Adrenal gland (tissue), 5 donors: ENCODE measurements around the gene ANKMY1.

Experiments used
- POLR2A ChIP-seq, 2 donors: fragments of 450-650 bp; IDR thresholded peaks; one replicate each; pipeline ENCODE4 v1.6.1; 2017; ENCODE audit warnings: antibody characterized with exemption in 2 of 2, mild to moderate bottlenecking in 2 of 2, moderate library complexity in 1 of 2
- TF ChIP-seq, protein P1 (sequence below), 6 experiments: fragments of 450-650 bp in 4 of 6; fragments of 200-600 bp in 2 of 6; sonication (generic) in 1 of 6; IDR thresholded peaks; 1 replicate in 5 of 6; 2 replicates in 1 of 6; pipeline versions ENCODE4 v1.5.1 to v1.8.0; 2016 to 2021; ENCODE audit warnings: antibody characterized with exemption in 6 of 6, mild to moderate bottlenecking in 2 of 6, moderate library complexity in 1 of 6
- donor health status: DM: no; HTN: no; CAD: no.

DNA sequence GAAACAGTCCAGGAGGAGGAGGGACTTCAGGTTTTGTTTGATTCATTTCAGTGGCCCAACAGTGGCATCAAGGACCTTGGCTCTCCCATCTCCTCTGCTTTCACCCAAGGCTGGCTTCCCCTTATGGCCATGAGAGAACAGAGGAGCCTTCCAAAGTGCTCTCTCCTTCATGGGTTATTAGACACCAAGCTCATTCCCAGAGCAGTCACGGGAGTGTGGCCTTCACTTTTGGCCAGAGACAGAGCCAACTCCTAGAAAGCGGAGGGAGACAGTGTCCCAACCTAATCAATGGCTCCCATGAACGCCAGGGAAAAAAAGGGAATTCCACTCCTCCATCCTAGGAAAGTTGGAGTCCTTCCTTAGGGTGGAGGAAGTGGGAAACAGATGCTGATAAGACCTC lies 1.5 kb upstream of the ANKMY1 start:
- TF ChIP-seq, protein P1, sequence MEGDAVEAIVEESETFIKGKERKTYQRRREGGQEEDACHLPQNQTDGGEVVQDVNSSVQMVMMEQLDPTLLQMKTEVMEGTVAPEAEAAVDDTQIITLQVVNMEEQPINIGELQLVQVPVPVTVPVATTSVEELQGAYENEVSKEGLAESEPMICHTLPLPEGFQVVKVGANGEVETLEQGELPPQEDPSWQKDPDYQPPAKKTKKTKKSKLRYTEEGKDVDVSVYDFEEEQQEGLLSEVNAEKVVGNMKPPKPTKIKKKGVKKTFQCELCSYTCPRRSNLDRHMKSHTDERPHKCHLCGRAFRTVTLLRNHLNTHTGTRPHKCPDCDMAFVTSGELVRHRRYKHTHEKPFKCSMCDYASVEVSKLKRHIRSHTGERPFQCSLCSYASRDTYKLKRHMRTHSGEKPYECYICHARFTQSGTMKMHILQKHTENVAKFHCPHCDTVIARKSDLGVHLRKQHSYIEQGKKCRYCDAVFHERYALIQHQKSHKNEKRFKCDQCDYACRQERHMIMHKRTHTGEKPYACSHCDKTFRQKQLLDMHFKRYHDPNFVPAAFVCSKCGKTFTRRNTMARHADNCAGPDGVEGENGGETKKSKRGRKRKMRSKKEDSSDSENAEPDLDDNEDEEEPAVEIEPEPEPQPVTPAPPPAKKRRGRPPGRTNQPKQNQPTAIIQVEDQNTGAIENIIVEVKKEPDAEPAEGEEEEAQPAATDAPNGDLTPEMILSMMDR (IDR thresholded peaks at IDR 0.05) = no peak
- no peak for TF ChIP-seq POLR2A (IDR thresholded peaks at IDR 0.05)
